Immature natural killer cell (primary cell): ENCODE data around the gene DOHH. TPM values are rescaled to one million over a fixed set of nuclear protein-coding genes. Genes with fewer than 3 reads are reported as not detected.
"Not testable (repeated sequence)": the region's sequence is repeated elsewhere in the genome, so short reads cannot be mapped to it uniquely, and the experiment has no call there.

Experiments used
- DNase-seq, 3 donors: peaks; one replicate each; pipeline ENCODE4 v3.0.0; 2022; ENCODE audit warnings: mixed read lengths in 1 of 3
- H3K27ac Mint-ChIP-seq, 6 donors: one replicate each; pipeline ENCODE4 v1.8.0; 2020; ENCODE audit warnings: mixed read lengths in 6 of 6, mild to moderate bottlenecking in 5 of 6, inconsistent platforms in 4 of 6, moderate library complexity in 3 of 6
- H3K27me3 Mint-ChIP-seq, 3 donors: one replicate each; pipeline ENCODE4 v1.8.0; 2020 to 2021; ENCODE audit warnings: low read depth in 3 of 3, mild to moderate bottlenecking in 3 of 3, mixed read lengths in 3 of 3, moderate library complexity in 3 of 3, inconsistent platforms in 1 of 3
- H3K36me3 Mint-ChIP-seq, 3 donors: one replicate each; pipeline ENCODE4 v1.8.0; 2020; ENCODE audit warnings: mixed read lengths in 3 of 3, inconsistent platforms in 2 of 3, mild to moderate bottlenecking in 2 of 3
- H3K4me1 Mint-ChIP-seq, 2 donors: one replicate each; pipeline ENCODE4 v1.8.0; 2020; ENCODE audit warnings: inconsistent platforms in 2 of 2, mild to moderate bottlenecking in 2 of 2, mixed read lengths in 2 of 2, moderate library complexity in 1 of 2
- H3K4me3 Mint-ChIP-seq, 5 donors: one replicate each; pipeline ENCODE4 v1.8.0; 2020; ENCODE audit warnings: mild to moderate bottlenecking in 5 of 5, mixed read lengths in 5 of 5, inconsistent platforms in 3 of 5, moderate library complexity in 3 of 5
- H3K9me3 Mint-ChIP-seq, 6 donors: one replicate each; pipeline ENCODE4 v1.8.0; 2020; ENCODE audit warnings: mild to moderate bottlenecking in 6 of 6, mixed read lengths in 6 of 6, inconsistent platforms in 4 of 6, moderate library complexity in 3 of 6
- polyA plus RNA-seq, 3 donors: library from polyadenylated mRNA; unstranded; fragments of 300-500 nt; fragmentation: Illumina TruSeq; gene quantifications; one replicate each; pipeline ENCODE4 v1.2.3, GENCODE V29; 2021

DOHH gene
- polyA plus RNA-seq, 3 donors from 2014 or later = 6.8 to 18.4 (median 9.1) TPM

DNA sequence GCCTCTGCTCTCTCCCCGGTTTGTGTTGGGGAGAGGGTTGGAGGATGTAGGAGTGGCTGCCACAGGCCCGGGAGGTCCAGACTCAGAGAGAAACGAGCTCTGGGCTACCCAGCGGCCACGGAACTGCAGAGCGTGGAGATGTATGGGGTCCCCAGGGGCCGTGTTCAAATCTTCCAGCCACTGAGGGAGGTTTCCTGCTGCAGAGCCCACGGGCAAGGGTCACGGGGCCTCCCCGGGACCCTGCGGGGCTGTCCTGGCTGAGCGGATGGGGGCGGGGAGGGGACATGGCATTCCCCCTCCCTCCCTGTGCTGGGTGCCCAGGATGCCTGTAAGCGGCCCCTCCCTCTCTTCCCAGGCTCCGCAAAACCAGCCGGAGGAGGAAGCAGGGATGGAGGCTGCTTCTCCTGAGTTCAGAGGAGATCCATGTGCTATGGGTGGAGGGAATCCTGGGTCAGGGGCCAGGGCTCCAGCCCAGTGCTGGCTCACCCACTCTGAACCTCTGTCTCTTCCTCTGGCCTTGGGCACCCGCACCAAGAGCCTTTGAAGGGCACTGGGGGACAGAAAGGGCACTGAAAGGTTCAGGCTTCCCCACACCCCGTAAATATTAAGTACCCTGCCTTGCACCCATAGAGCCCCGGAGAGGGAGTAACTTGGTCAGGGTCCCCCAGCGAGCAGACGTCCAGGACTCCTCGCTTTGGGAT lies 42.8 kb downstream of the DOHH start:
- Mint-ChIP-seq H3K36me3 (peaks cover 1% of the 10 kb centered on the region in 3 donors), H3K27ac (no peak overlapping the region), H3K4me3 (no peak overlapping the region), H3K9me3 (no peaks in the 10 kb centered on the region), H3K27me3 (no peaks in the 10 kb centered on the region), H3K4me1 (peaks cover 0 to 8% of the 10 kb centered on the region in 2 donors)
- no peak for DNase-seq

- no peaks in the 10 kb centered on the region for H3K36me3 Mint-ChIP-seq
- no peaks in the 10 kb centered on the region for H3K9me3 Mint-ChIP-seq
- no peak for DNase-seq
- H3K4me3 Mint-ChIP-seq = no peak overlapping the region
- no peaks in the 10 kb centered on the region for H3K27me3 Mint-ChIP-seq
- no peak overlapping the region for H3K27ac Mint-ChIP-seq
- peaks cover 0 to 8% of the 10 kb centered on the region in 2 donors for H3K4me1 Mint-ChIP-seq
Observed at GRCh38 chr19:3456925-3457527, 43.4 kb downstream of the DOHH start.

DNA sequence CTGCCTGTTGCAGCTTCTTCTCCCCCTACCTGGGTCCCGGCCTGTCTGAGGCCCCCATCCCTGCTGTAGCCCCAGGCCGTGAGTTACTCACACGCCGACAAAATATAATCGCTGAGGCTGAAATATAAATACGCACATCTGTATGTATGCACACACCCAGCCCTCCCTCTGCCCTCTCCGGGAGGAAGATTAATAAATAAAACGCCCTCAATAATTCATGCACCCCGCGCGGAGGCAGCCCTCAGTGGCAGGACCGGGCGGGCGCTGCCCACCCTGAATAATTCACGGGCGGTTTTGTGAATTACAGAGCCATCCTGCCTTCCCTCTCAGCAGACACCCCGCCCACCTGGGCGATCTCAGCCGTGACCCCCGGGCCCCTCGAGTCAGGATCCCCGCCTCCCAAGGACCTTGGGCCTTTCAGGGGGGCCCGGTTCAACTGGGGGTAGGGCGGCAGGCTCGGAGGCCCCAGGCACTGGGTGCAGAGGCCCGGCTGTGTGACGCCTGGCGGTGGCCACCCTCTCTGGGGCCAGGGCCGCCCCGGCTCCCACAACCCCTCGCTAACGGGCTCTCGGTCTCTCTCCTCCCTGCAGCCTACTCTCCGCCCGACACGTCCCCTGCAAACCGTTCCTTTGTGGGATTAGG lies 44.4 kb downstream of the DOHH start:
- no peaks in the 10 kb centered on the region for H3K9me3 Mint-ChIP-seq
- H3K4me3 Mint-ChIP-seq = no peak overlapping the region
- H3K4me1 Mint-ChIP-seq = peaks cover 0 to 8% of the 10 kb centered on the region in 2 donors
- no peak for DNase-seq
- no peak overlapping the region for H3K27ac Mint-ChIP-seq
- peaks cover 0 to 1% (median under 1%) of the 10 kb centered on the region in 3 donors for H3K36me3 Mint-ChIP-seq
- peaks cover 0 to 2% (median 0%) of the 10 kb centered on the region in 3 donors for H3K27me3 Mint-ChIP-seq

GRCh38 chr19:3455393-3455955 lies 45.0 kb downstream of the DOHH start:
- Mint-ChIP-seq H3K27ac (no peak overlapping the region), H3K4me1 (peaks cover 0 to 8% of the 10 kb centered on the region in 2 donors), H3K9me3 (no peaks in the 10 kb centered on the region), H3K36me3 (peaks cover 0 to 4% (median 3%) of the 10 kb centered on the region in 3 donors), H3K4me3 (no peak overlapping the region), H3K27me3 (peaks cover 0 to 2% (median 0%) of the 10 kb centered on the region in 3 donors)
- no peak for DNase-seq

- no peak for DNase-seq
- Mint-ChIP-seq H3K4me3 (no peak overlapping the region), H3K4me1 (peaks cover 0 to 8% of the 10 kb centered on the region in 2 donors), H3K36me3 (peaks cover 0 to 4% (median 3%) of the 10 kb centered on the region in 3 donors), H3K27ac (no peak overlapping the region), H3K27me3 (peaks cover 0 to 2% (median 0%) of the 10 kb centered on the region in 3 donors), H3K9me3 (no peaks in the 10 kb centered on the region)
Observed at GRCh38 chr19:3454656-3455392, 45.6 kb downstream of the DOHH start.

- H3K27me3 Mint-ChIP-seq = peaks cover 0 to 2% (median 0%) of the 10 kb centered on the region in 3 donors
- DNase-seq = no peak
- no peak overlapping the region for H3K27ac Mint-ChIP-seq
- H3K4me3 Mint-ChIP-seq = no peak overlapping the region
- H3K36me3 Mint-ChIP-seq = peaks cover 0 to 4% (median 3%) of the 10 kb centered on the region in 3 donors
- peaks cover 0 to 4% of the 10 kb centered on the region in 2 donors for H3K4me1 Mint-ChIP-seq
- H3K9me3 Mint-ChIP-seq = no peaks in the 10 kb centered on the region
Observed at GRCh38 chr19:3453840-3454239, 46.6 kb downstream of the DOHH start.

- not testable (repeated sequence) for H3K4me1 Mint-ChIP-seq, H3K27ac Mint-ChIP-seq, DNase-seq, H3K27me3 Mint-ChIP-seq, H3K36me3 Mint-ChIP-seq, H3K9me3 Mint-ChIP-seq, H3K4me3 Mint-ChIP-seq
Observed at GRCh38 chr19:3452942-3453214, 47.6 kb downstream of the DOHH start.

DNA sequence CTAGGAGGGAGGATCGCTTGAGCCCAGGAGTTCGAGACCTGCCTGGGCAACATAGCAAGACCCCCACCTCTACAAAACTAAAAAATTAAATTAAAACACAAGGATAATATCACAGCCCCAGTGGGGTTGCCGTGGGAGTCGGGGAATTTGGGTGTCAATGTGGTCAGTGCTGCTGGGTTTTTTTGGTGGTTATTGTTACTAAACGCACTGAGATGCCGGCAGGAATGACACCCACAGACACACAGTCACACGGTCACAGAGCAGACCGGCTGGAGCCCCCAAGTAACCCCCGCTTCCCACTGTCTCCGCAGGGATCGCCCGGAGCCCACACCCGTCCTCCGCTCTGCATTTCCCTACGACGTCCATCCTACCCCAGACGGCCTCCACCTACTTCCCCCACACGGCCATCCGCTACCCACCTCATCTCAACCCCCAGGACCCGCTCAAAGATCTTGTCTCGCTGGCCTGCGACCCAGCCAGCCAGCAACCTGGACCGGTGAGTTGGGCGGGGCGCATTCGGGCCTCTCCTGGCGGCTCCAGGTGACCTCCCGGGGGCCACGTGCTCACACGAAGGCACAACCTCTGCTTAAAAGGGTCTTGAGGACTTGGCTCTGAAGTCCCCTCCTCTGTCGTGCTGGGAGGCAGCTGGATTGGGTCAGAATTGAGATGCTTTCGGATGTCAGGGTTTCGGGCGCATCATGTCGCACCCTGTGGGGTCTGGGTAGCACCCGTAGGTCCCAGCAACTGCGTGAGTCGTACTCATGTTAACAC lies 48.1 kb downstream of the DOHH start:
- Mint-ChIP-seq H3K4me3 (no peak overlapping the region), H3K27me3 (peaks cover 0 to 2% (median 0%) of the 10 kb centered on the region in 3 donors)
- no peak for DNase-seq

GRCh38 chr19:3451451-3451866 lies 49.0 kb downstream of the DOHH start:
- no peaks in the 10 kb centered on the region for H3K4me1 Mint-ChIP-seq
- H3K4me3 Mint-ChIP-seq = no peak overlapping the region
- no peak overlapping the region for H3K27ac Mint-ChIP-seq
- no peaks in the 10 kb centered on the region for H3K9me3 Mint-ChIP-seq
- H3K36me3 Mint-ChIP-seq = peaks cover 0 to 4% (median 3%) of the 10 kb centered on the region in 3 donors
- peaks cover 0 to 2% (median 0%) of the 10 kb centered on the region in 3 donors for H3K27me3 Mint-ChIP-seq
- DNase-seq = no peak

More for the DNA sequence above, 48.1 kb downstream of the DOHH start:
- no peak overlapping the region for H3K27ac Mint-ChIP-seq
- H3K36me3 Mint-ChIP-seq = peaks cover 0 to 4% (median 3%) of the 10 kb centered on the region in 3 donors
- no peaks in the 10 kb centered on the region for H3K4me1 Mint-ChIP-seq
- no peaks in the 10 kb centered on the region for H3K9me3 Mint-ChIP-seq

- Mint-ChIP-seq H3K27ac (no peak overlapping the region), H3K9me3 (no peaks in the 10 kb centered on the region), H3K27me3 (peaks cover 0 to 2% (median 0%) of the 10 kb centered on the region in 3 donors), H3K4me1 (no peaks in the 10 kb centered on the region), H3K36me3 (peaks cover 0 to 4% (median 3%) of the 10 kb centered on the region in 3 donors), H3K4me3 (no peak overlapping the region)
- DNase-seq = no peak
Observed at GRCh38 chr19:3450796-3451411, 49.6 kb downstream of the DOHH start.

DNA sequence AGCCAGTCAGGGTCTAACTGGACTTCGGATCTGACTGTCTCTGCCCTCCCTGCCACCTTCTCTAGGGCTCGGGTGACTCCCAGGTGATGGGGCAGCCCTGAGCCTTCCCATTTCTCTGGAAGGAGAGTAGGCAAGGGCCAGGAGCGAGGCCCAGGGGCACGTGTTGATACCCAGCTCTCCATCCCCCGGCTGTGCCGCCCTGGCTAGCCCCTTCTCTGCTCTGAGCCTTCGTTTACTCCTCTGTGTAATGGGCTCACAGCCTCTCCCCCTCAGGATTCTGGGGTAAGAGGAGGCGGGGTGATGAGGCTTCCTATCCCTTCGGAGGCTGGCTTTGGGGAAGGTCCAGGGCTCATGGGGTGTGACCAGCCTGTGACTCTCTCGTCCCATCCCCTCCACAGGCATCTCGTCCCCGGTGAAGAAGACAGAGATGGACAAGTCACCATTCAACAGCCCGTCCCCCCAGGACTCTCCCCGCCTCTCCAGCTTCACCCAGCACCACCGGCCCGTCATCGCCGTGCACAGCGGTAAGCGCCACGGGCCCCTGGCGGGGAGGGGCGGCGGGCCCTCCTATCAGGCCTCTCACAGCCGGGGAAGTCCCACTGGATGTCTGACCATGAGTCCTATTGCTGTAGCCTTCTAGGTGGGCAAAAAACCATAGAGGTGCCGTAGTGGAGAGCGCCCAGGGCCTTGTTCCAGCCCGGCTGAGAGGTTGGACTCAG lies 51.7 kb downstream of the DOHH start:
- Mint-ChIP-seq H3K36me3 (peaks cover 0 to 4% (median 3%) of the 10 kb centered on the region in 3 donors), H3K4me3 (no peak overlapping the region), H3K4me1 (peaks cover 9 to 12% of the 10 kb centered on the region in 2 donors), H3K27me3 (peaks cover 0 to 2% (median 0%) of the 10 kb centered on the region in 3 donors), H3K27ac (no peak overlapping the region), H3K9me3 (no peaks in the 10 kb centered on the region)
- DNase-seq = no peak

DNA sequence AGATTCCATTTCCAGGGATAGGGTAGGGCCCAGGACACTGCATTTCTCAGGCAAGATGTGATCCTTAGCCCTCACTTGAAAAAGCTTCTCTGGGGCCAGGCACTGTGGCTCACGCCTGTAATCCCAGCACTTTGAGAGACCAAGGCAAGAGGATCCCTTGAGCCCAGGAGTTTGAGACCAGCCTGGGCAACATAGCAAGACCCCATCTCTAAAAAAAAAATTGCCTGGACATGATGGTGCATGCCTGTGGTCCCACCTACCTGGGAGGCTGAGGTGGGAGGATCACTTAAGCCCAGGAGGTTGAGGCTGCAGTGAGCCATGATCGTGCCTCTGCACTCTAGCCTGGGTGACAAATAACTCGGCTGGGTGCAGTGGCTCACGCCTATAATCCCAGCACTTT lies 53.8 kb downstream of the DOHH start:
- not testable (repeated sequence) for DNase-seq, H3K9me3 Mint-ChIP-seq, H3K27me3 Mint-ChIP-seq, H3K36me3 Mint-ChIP-seq, H3K27ac Mint-ChIP-seq, H3K4me3 Mint-ChIP-seq
- H3K4me1 Mint-ChIP-seq = peaks cover 13 to 15% of the 10 kb centered on the region in 2 donors
